ENCODE data around the gene RER1. TPM values are rescaled to one million over a fixed set of nuclear protein-coding genes. Genes with fewer than 3 reads are reported as not detected.

RER1 gene
- total RNA-seq, 3 donors from 2014 or later = 58.3 to 75.1 (median 70.4) TPM

DNA sequence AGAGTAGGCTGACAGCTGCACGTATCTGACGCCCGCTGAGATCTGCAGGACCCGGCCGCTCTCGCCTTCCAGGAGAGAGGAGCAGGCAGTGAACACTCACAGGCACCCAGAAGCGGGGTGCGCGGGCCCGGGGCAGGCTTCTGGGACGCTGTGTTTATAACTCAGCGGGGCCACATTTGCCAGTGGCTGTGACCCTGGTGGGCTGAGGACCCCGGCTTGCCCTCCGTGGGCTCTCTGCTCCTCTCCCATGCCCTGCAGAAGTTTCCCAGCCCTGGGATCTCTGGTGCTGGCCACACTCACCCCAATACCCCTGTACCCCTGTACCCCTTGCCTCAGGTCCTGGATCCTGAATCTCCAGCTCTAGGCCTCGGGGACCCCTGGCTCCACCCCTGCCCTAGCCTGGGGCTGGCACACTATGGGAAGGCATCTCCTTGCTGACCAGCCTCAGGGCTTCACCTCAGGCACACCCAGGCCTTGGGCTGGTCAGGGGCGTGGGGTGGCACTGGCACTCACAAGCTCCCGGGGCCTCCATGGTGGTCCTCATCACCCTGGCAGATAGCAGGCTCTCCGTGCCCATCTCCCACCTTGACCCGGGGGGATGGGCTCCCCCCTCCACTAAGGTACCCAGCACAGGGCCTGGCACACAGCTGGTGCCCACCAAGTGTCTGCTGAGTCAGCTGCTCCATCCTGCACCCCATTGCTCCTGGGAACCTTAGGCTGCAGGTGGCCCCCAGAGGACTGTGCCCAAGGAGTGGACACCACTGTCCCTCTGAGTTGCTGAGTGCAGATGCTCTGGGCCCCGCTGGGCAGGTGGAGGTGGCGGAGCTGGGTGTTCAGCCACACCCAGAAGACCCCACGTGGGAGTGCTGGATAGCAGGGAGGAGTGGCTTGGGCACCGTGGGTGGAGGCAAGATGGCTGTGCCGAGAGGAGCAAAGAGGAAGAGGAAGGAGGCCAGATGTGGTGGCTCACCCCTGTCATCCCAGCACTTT is 32.7 kb upstream of the RER1 start:
- no peaks in the 10 kb centered on the region for H3K36me3 ChIP-seq
- H3K4me1 ChIP-seq = no peaks in the 10 kb centered on the region
- H3K4me3 ChIP-seq = no peak overlapping the region
- H3K27ac ChIP-seq = no peak overlapping the region
- TF ChIP-seq POLR2AphosphoS5 (IDR thresholded peaks at IDR 0.05) = no peak
- TF ChIP-seq CTCF (IDR thresholded peaks at IDR 0.05) = no peak
- no peak for TF ChIP-seq POLR2A (IDR thresholded peaks at IDR 0.05)
- H3K9me3 ChIP-seq = peaks cover 0 to 2% of the 10 kb centered on the region in 2 donors
- H3K27me3 ChIP-seq = no peaks in the 10 kb centered on the region
- intact Hi-C loops (cut with DNase I; ENCODE audit: low total_unique reads) = no loop called here
- DNase-seq (ENCODE audit: low spot score in 2 of 2) = no peak

GRCh38 chr1:2360588-2361364 is 30.9 kb upstream of the RER1 start:
- H3K4me1 ChIP-seq = no peaks in the 10 kb centered on the region
- TF ChIP-seq CTCF (IDR thresholded peaks at IDR 0.05) = no peak
- TF ChIP-seq POLR2A (IDR thresholded peaks at IDR 0.05) = no peak
- TF ChIP-seq POLR2AphosphoS5 (IDR thresholded peaks at IDR 0.05) = no peak
- no peak overlapping the region for H3K27ac ChIP-seq

DNA sequence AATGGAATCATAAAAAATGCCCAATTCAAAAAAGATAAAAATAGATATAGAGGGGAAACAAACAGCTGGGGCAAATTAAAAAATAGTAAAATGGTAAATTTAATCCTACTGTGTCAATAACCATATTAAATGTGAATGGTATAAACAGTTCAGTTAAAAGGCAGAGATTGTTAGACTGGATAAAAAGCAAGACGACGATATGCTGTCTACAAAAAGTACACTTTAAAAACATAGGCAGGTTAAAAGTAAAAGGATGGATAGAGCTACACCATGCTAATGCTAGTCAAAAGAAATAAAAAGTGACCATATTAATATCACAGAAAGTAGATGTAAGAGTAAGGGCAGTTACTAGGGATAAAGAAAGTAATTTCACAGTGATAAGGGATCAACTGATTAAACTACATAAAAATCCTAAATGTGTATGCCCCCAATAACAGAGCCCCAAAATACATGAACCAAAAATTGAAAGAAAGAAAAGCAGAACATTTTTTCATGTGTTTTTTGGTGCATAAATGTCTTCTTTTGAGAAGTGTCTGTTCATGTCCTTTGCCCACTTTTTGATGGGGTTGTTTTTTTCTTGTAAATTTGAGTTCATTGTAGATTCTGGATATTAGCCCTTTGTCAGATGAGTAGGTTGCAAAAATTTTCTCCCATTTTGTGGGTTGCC is 27.7 kb upstream of the RER1 start:
- intact Hi-C loops (cut with DNase I; ENCODE audit: low total_unique reads) = no loop called here
- H3K27me3 ChIP-seq = no peaks in the 10 kb centered on the region
- peaks cover 0 to 4% of the 10 kb centered on the region in 2 donors for H3K9me3 ChIP-seq
- no peak overlapping the region for H3K4me3 ChIP-seq
- no peaks in the 10 kb centered on the region for H3K36me3 ChIP-seq
- no peak for DNase-seq (ENCODE audit: low spot score in 2 of 2)
- H3K27ac ChIP-seq = no peak overlapping the region
- TF ChIP-seq POLR2A (IDR thresholded peaks at IDR 0.05) (no peak), CTCF (IDR thresholded peaks at IDR 0.05) (no peak), POLR2AphosphoS5 (IDR thresholded peaks at IDR 0.05) (no peak)
- no peaks in the 10 kb centered on the region for H3K4me1 ChIP-seq

More at GRCh38 chr1:2360588-2361364, 30.9 kb upstream of the RER1 start:
- H3K27me3 ChIP-seq = no peaks in the 10 kb centered on the region
- H3K4me3 ChIP-seq = no peak overlapping the region
- no peak for DNase-seq (ENCODE audit: low spot score in 2 of 2)
- no peaks in the 10 kb centered on the region for H3K36me3 ChIP-seq
- intact Hi-C loops (cut with DNase I; ENCODE audit: low total_unique reads) = no loop called here
- peaks cover 0 to 4% of the 10 kb centered on the region in 2 donors for H3K9me3 ChIP-seq

DNA sequence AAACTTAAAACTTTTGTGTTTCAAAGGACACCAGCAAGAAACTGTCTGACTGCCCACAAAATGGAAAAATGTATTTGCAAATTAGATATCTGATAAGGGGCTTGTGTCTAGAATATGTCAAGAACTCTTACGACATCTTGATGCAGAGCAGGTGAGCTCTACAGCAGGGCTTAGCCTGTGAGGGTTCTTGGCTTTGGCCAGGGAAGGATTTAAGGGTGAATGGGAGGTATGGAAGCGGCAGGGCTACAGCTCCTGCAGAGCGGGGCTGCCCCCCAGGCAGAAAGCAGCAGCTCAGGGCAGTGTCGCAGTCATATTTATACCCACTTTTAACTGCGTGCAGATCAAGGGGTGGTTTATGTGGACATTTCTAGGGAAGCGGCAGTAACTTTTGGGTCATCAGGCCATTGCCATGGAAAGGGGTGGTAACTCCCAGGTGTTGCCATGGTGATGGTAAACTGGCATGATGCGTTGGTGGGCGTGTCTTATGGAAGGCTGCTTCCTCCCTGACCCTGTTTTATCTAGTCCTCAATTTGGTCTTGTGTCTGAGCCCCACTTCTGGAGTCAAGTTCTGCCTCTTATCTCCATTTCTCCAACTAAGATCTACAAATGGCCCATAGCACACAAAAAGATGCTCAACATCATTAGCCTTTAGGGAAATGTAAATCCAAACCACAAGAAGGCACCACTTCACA is 23.4 kb upstream of the RER1 start:
- Histone ChIP-seq H3K9me3 (peaks cover 0 to 4% of the 10 kb centered on the region in 2 donors), H3K27ac (no peak overlapping the region), H3K36me3 (no peaks in the 10 kb centered on the region), H3K27me3 (no peaks in the 10 kb centered on the region), H3K4me1 (no peaks in the 10 kb centered on the region), H3K4me3 (no peak overlapping the region)
- no peak for DNase-seq (ENCODE audit: low spot score in 2 of 2)
- intact Hi-C loops (cut with DNase I; ENCODE audit: low total_unique reads) = no loop called here
- TF ChIP-seq CTCF (IDR thresholded peaks at IDR 0.05) (no peak), POLR2A (IDR thresholded peaks at IDR 0.05) (no peak), POLR2AphosphoS5 (IDR thresholded peaks at IDR 0.05) (no peak)

Data from breast epithelium (tissue), 4 donors.